ENCODE data around the gene LSM4. TPM values are rescaled to one million over a fixed set of nuclear protein-coding genes. Genes with fewer than 3 reads are reported as not detected.
A peak's percentile ranks its signal among the peaks of the same experiment; 100 is the strongest.
"Not testable (repeated sequence)": the region's sequence is repeated elsewhere in the genome, so short reads cannot be mapped to it uniquely, and the experiment has no call there.

The LSM4 gene
- total RNA-seq, 4 donors from 2014 or later: 70.4 to 167 (median 156) TPM

GRCh38 chr19:18363787-18364186, 40.9 kb upstream of the LSM4 start:
- peak overlapping the region in 2 of 4 donors; percentile 84 to 89 for H3K27ac ChIP-seq
- peaks cover 0 to 50% (median 0%) of the 10 kb centered on the region in 3 donors for H3K36me3 ChIP-seq
- H3K9me3 ChIP-seq: no peaks in the 10 kb centered on the region
- H3K27me3 ChIP-seq: no peaks in the 10 kb centered on the region
- WGBS, 2 donors: 66 to 72% methylated on average over 6 of the region's 6 CpGs
- no peak overlapping the region for H3K4me3 ChIP-seq
- peaks cover 0 to 22% (median 15%) of the 10 kb centered on the region in 4 donors for H3K4me1 ChIP-seq
- DNase-seq (ENCODE audit: low spot score in 2 of 2): no peak
- no peak for TF ChIP-seq POLR2A (IDR thresholded peaks at IDR 0.05)
- no peak for TF ChIP-seq CTCF (IDR thresholded peaks at IDR 0.05)
- no peak for TF ChIP-seq EP300 (IDR thresholded peaks at IDR 0.05)

- peak overlapping the region in 2 of 4 donors; percentile 84 to 89 for H3K27ac ChIP-seq
- H3K9me3 ChIP-seq: no peaks in the 10 kb centered on the region
- H3K4me3 ChIP-seq: no peak overlapping the region
- H3K27me3 ChIP-seq: no peaks in the 10 kb centered on the region
- no peak for DNase-seq (ENCODE audit: low spot score in 2 of 2)
- no peak for TF ChIP-seq CTCF (IDR thresholded peaks at IDR 0.05)
- no peak for TF ChIP-seq POLR2A (IDR thresholded peaks at IDR 0.05)
- TF ChIP-seq EP300 (IDR thresholded peaks at IDR 0.05): no peak
- peaks cover 0 to 22% (median 15%) of the 10 kb centered on the region in 4 donors for H3K4me1 ChIP-seq
- 93% methylated on average over 17 of the region's 17 CpGs for WGBS, 2 donors
- peaks cover 0 to 57% (median 0%) of the 10 kb centered on the region in 3 donors for H3K36me3 ChIP-seq
Measured at GRCh38 chr19:18362934-18363542, 40.2 kb upstream of the LSM4 start.

GRCh38 chr19:18361646-18362045, 38.8 kb upstream of the LSM4 start:
- Histone ChIP-seq H3K27ac (no peak overlapping the region), H3K36me3 (peaks cover 0 to 71% (median 2%) of the 10 kb centered on the region in 3 donors), H3K4me3 (no peak overlapping the region), H3K4me1 (peaks cover 0 to 22% (median 15%) of the 10 kb centered on the region in 4 donors), H3K9me3 (no peaks in the 10 kb centered on the region), H3K27me3 (no peaks in the 10 kb centered on the region)
- WGBS, 2 donors: 92 to 95% methylated on average over 8 of the region's 8 CpGs
- TF ChIP-seq EP300 (IDR thresholded peaks at IDR 0.05) (no peak), CTCF (IDR thresholded peaks at IDR 0.05) (no peak), POLR2A (IDR thresholded peaks at IDR 0.05) (no peak)
- no peak for DNase-seq (ENCODE audit: low spot score in 2 of 2)

DNA sequence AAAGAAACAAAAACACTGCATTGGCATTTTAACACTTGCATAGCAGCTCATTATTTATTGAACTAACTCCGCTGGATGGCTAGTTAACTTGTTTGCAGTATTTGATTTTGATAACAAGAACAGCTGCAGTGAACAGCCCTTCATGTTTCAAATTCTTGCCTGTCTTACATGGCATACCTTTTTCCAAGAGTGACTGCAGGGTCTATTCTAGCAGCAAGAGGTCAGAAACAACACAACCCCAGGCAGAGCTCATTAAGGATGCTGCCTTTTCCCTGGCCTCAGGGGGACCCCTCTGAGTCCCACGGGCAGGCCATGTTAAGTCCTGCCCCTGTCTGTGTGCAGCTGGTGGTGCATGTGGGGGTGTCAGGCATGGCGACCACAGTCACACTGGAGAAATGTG, 34.2 kb upstream of the LSM4 start:
- Histone ChIP-seq H3K9me3 (no peaks in the 10 kb centered on the region), H3K27ac (no peak overlapping the region), H3K4me1 (no peaks in the 10 kb centered on the region), H3K27me3 (no peaks in the 10 kb centered on the region), H3K36me3 (peaks cover 0 to 80% (median 6%) of the 10 kb centered on the region in 3 donors), H3K4me3 (no peak overlapping the region)
- WGBS, 2 donors: 93 to 100% methylated on average over 3 of the region's 3 CpGs
- no peak for DNase-seq (ENCODE audit: low spot score in 2 of 2)
- TF ChIP-seq CTCF (IDR thresholded peaks at IDR 0.05) (no peak), POLR2A (IDR thresholded peaks at IDR 0.05) (no peak)

DNA sequence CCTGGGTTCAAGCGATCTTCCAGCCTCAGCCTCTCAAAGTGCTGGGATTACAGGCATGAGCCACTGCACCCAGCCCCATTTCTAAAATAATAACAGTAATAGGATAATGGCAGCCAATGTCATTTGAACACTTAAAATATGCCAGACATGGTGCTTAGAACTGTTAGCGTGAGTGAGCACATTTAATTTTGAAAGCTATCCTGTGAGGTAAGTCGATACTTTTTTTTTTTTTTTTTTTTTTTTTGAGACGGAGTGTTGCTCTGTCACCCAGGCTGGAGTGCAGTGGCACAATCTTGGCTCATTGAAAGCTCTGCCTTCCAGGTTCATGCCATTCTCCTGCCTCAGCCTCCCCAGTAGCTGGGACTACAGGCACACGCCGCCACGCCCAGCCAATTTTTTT, 31.9 kb upstream of the LSM4 start:
- not testable (repeated sequence) for H3K27ac ChIP-seq; H3K4me1 ChIP-seq; H3K4me3 ChIP-seq; H3K9me3 ChIP-seq; DNase-seq (ENCODE audit: low spot score in 2 of 2); H3K27me3 ChIP-seq
- H3K36me3 ChIP-seq: peaks cover 0 to 72% (median 6%) of the 10 kb centered on the region in 3 donors
- 97% methylated on average over 7 of the region's 7 CpGs for WGBS, 2 donors
